HG03066 (cell line): ENCODE measurements around the gene ITIH2.
"Not testable (repeated sequence)": the region's sequence is repeated elsewhere in the genome, so short reads cannot be mapped to it uniquely, and the experiment has no call there.

Experiments used
- ATAC-seq: cut with Tn5 transposase; IDR thresholded peaks from one replicate; pipeline ENCODE4 v1.9.1; 2021; ENCODE audit warnings: low read depth; ENCODE audit not compliant: unreplicated experiment

ITIH2 gene

GRCh38 chr10:7734821-7735220 is 31.7 kb downstream of the ITIH2 start:
- no peak for ATAC-seq

GRCh38 chr10:7738536-7739407 is 35.7 kb downstream of the ITIH2 start:
- no peak for ATAC-seq

GRCh38 chr10:7744307-7744706 is 41.2 kb downstream of the ITIH2 start:
- ATAC-seq: no peak

- ATAC-seq: not testable (repeated sequence)
Measured at GRCh38 chr10:7748637-7749036, 45.5 kb downstream of the ITIH2 start.

- no peak for ATAC-seq
Measured at GRCh38 chr10:7750222-7750621, 47.1 kb downstream of the ITIH2 start.

GRCh38 chr10:7752251-7752650 is 49.1 kb downstream of the ITIH2 start:
- no peak for ATAC-seq

- no peak for ATAC-seq
Measured at GRCh38 chr10:7755103-7755502, 52.0 kb downstream of the ITIH2 start.

- ATAC-seq: no peak
Measured at GRCh38 chr10:7756360-7756992, 53.4 kb downstream of the ITIH2 start.

- no peak for ATAC-seq
Measured at GRCh38 chr10:7763929-7764328, 60.8 kb downstream of the ITIH2 start.

GRCh38 chr10:7766241-7766640 is 63.1 kb downstream of the ITIH2 start:
- ATAC-seq: no peak

- no peak for ATAC-seq
Measured at GRCh38 chr10:7767209-7767608, 64.1 kb downstream of the ITIH2 start.

- no peak for ATAC-seq
Measured at GRCh38 chr10:7768417-7768816, 65.3 kb downstream of the ITIH2 start.

GRCh38 chr10:7773845-7774801 is 71.0 kb downstream of the ITIH2 start:
- no peak for ATAC-seq

- no peak for ATAC-seq
Measured at GRCh38 chr10:7776777-7777176, 73.7 kb downstream of the ITIH2 start.

- not testable (repeated sequence) for ATAC-seq
Measured at GRCh38 chr10:7782194-7782593, 79.1 kb downstream of the ITIH2 start.

- no peak for ATAC-seq
Measured at GRCh38 chr10:7786430-7786829, 83.3 kb downstream of the ITIH2 start.

GRCh38 chr10:7787150-7787856 is 84.2 kb downstream of the ITIH2 start:
- ATAC-seq: peak; percentile 4

- ATAC-seq: peak; percentile 93
Measured at GRCh38 chr10:7787857-7788638, 84.9 kb downstream of the ITIH2 start, which contains the start of the genes ATP5F1C and KIN. Gene ATP5F1C (plus strand): TSS chr10:7788177. CDS start chr10:7788208, 31 bp downstream. Gene KIN (minus strand): TSS chr10:7787993. CDS start chr10:7787933, 60 bp downstream.

- peak; percentile 19 for ATAC-seq
Measured at GRCh38 chr10:7788639-7789286, 85.6 kb downstream of the ITIH2 start.
